HFF-Myc (cell line): ENCODE measurements around the gene UBFD1.

ENCODE experiments used
- DNase-seq: peaks from one replicate; pipeline ENCODE4 v3.0.0-alpha.2; 2011; ENCODE audit warnings: low read depth; ENCODE audit errors: extremely low read depth
- H3K4me3 ChIP-seq: replicated peaks from 2 replicates; pipeline ENCODE4 v1.5.1; 2011; ENCODE audit warnings: low read depth, mild to moderate bottlenecking, control low read depth, low read length
- CTCF ChIP-seq: IDR thresholded peaks from 2 replicates; pipeline ENCODE4 v1.5.1; 2012; ENCODE audit warnings: mild to moderate bottlenecking, low read depth, low read length, control low read depth; ENCODE audit errors: missing control alignments

UBFD1 gene

GRCh38 chr16:23527961-23528643, 29.4 kb upstream of the UBFD1 start:
- TF ChIP-seq CTCF, result no peak
- no peak for DNase-seq
- H3K4me3 ChIP-seq, result no peak overlapping the region

GRCh38 chr16:23528644-23529310, 28.8 kb upstream of the UBFD1 start:
- no peak overlapping the region for H3K4me3 ChIP-seq
- no peak for DNase-seq
- no peak for TF ChIP-seq CTCF

GRCh38 chr16:23530062-23530461, 27.5 kb upstream of the UBFD1 start:
- TF ChIP-seq CTCF, result no peak
- no peak overlapping the region for H3K4me3 ChIP-seq
- DNase-seq, result no peak

GRCh38 chr16:23532448-23532847, 25.1 kb upstream of the UBFD1 start:
- no peak for TF ChIP-seq CTCF
- DNase-seq, result no peak
- no peak overlapping the region for H3K4me3 ChIP-seq

GRCh38 chr16:23534868-23535860, 22.4 kb upstream of the UBFD1 start:
- no peak for TF ChIP-seq CTCF
- DNase-seq, result no peak
- no peak overlapping the region for H3K4me3 ChIP-seq

GRCh38 chr16:23535901-23536300, 21.6 kb upstream of the UBFD1 start:
- no peak overlapping the region for H3K4me3 ChIP-seq
- no peak for DNase-seq
- no peak for TF ChIP-seq CTCF
